GM19467 (cell line): ENCODE results near the gene ASIC1.

ENCODE experiments used
- ATAC-seq: cut with Tn5 transposase; IDR thresholded peaks from one replicate; pipeline ENCODE4 v1.9.1; 2021; ENCODE audit warnings: mild to moderate bottlenecking, moderate library complexity; ENCODE audit not compliant: unreplicated experiment

Gene ASIC1

GRCh38 chr12:50040657-50041056, 16.7 kb upstream of the ASIC1 start:
- ATAC-seq: no peak

- no peak for ATAC-seq
These were observed 16.1 kb upstream of the ASIC1 start for GRCh38 chr12:50041062-50041860.

- no peak for ATAC-seq
These were observed 15.4 kb upstream of the ASIC1 start for GRCh38 chr12:50041962-50042361.

- ATAC-seq: no peak
These were observed 14.7 kb upstream of the ASIC1 start for GRCh38 chr12:50042693-50043092.

GRCh38 chr12:50043308-50043707, 14.1 kb upstream of the ASIC1 start:
- no peak for ATAC-seq

- ATAC-seq: no peak
These were observed 13.5 kb upstream of the ASIC1 start for GRCh38 chr12:50043854-50044253.

GRCh38 chr12:50047693-50048250, 9.6 kb upstream of the ASIC1 start:
- no peak for ATAC-seq

- ATAC-seq: no peak
These were observed 7.9 kb upstream of the ASIC1 start for GRCh38 chr12:50049254-50050118.

GRCh38 chr12:50050119-50050385, 7.3 kb upstream of the ASIC1 start:
- no peak for ATAC-seq

- no peak for ATAC-seq
These were observed 6.8 kb upstream of the ASIC1 start for GRCh38 chr12:50050410-50051098.

- no peak for ATAC-seq
These were observed 6.1 kb upstream of the ASIC1 start for GRCh38 chr12:50051101-50051806.

GRCh38 chr12:50052544-50052943, 4.9 kb upstream of the ASIC1 start:
- ATAC-seq: no peak

GRCh38 chr12:50052964-50053363, 4.4 kb upstream of the ASIC1 start:
- ATAC-seq: no peak

- no peak for ATAC-seq
These were observed 3.8 kb upstream of the ASIC1 start for GRCh38 chr12:50053583-50053982.

- ATAC-seq: no peak
These were observed 1.4 kb upstream of the ASIC1 start for GRCh38 chr12:50055831-50056638.

GRCh38 chr12:50056639-50056976, 788 bp upstream of the ASIC1 start:
- no peak for ATAC-seq

- no peak for ATAC-seq
These were observed 687 bp downstream of the ASIC1 start for GRCh38 chr12:50057896-50058670.

- ATAC-seq: no peak
These were observed 1.4 kb downstream of the ASIC1 start for GRCh38 chr12:50058743-50059312.
